DOHH2 (cell line): ENCODE data around the gene NDUFA13.

ENCODE experiments used
- H3F3A ChIP-seq: fragments of 200-600 bp; sonication (generic), shearing (Covaris generic); 2 replicates; pipeline ENCODE4 v1.6.0; 2016; ENCODE audit warnings: antibody characterized with exemption, mild to moderate bottlenecking; ENCODE audit not compliant: control insufficient read depth, insufficient read depth
- H3K27ac ChIP-seq: fragments of 200-600 bp; sonication (generic); 2 replicates; pipeline ENCODE4 v1.5.1; 2014; ENCODE audit warnings: low read depth, mild to moderate bottlenecking, low read length, moderate library complexity
- H3K27me3 ChIP-seq: fragments of 200-600 bp; sonication (generic); 2 replicates; pipeline ENCODE4 v1.6.1; 2014; ENCODE audit warnings: mild to moderate bottlenecking, low read length, mixed read lengths; ENCODE audit not compliant: control insufficient read depth
- H3K36me3 ChIP-seq: fragments of 200-600 bp; sonication (generic); 2 replicates; pipeline ENCODE4 v1.6.1; 2014; ENCODE audit warnings: mild to moderate bottlenecking, low read length, moderate library complexity, mixed read lengths; ENCODE audit not compliant: control insufficient read depth
- H3K4me1 ChIP-seq: fragments of 200-600 bp; sonication (generic); 2 replicates; pipeline ENCODE4 v1.6.1; 2014; ENCODE audit warnings: mild to moderate bottlenecking, low read length, mixed read lengths; ENCODE audit not compliant: control insufficient read depth
- H3K4me2 ChIP-seq: fragments of 200-600 bp; sonication (generic); 2 replicates; pipeline ENCODE4 v1.6.0; 2014; ENCODE audit warnings: mild to moderate bottlenecking, low read length, moderate library complexity
- H3K4me3 ChIP-seq: fragments of 200-600 bp; sonication (generic); 2 replicates; pipeline ENCODE4 v1.5.1; 2014; ENCODE audit warnings: mild to moderate bottlenecking, low read length, mixed read lengths
- H3K79me2 ChIP-seq: fragments of 200-600 bp; sonication (generic); 2 replicates; pipeline ENCODE4 v1.6.1; 2014; ENCODE audit warnings: mild to moderate bottlenecking, low read length, mixed read lengths; ENCODE audit not compliant: control insufficient read depth
- H3K9me2 ChIP-seq: fragments of 200-600 bp; sonication (generic); replicated peaks from 2 replicates; pipeline ENCODE4 v1.6.1; 2014; ENCODE audit warnings: mild to moderate bottlenecking, low read length, mixed read lengths; ENCODE audit not compliant: control insufficient read depth
- H3K9me3 ChIP-seq: fragments of 200-600 bp; sonication (generic); 2 replicates; pipeline ENCODE4 v1.6.1; 2014; ENCODE audit warnings: antibody characterized with exemption, low read length, mixed read lengths; ENCODE audit not compliant: control insufficient read depth, insufficient read depth
- H4K20me1 ChIP-seq: fragments of 200-600 bp; sonication (generic); 2 replicates; pipeline ENCODE4 v1.6.0; 2014; ENCODE audit warnings: low read depth, mild to moderate bottlenecking, antibody characterized with exemption, low read length, moderate library complexity; ENCODE audit not compliant: control insufficient read depth, insufficient read depth
- EZH2phosphoT487 ChIP-seq: fragments of 200-600 bp; sonication (generic); IDR thresholded peaks from 2 replicates; pipeline ENCODE4 v1.6.1; 2017; ENCODE audit warnings: borderline replicate concordance, mild to moderate bottlenecking, antibody characterized with exemption, low read length, moderate library complexity, mixed read lengths
- TF ChIP-seq, protein P1 (sequence below): fragments of 200-600 bp; sonication (generic); IDR thresholded peaks from one replicate; pipeline ENCODE4 v1.5.1; 2014; ENCODE audit warnings: antibody characterized with exemption, mild to moderate bottlenecking, low read depth, low read length; ENCODE audit not compliant: poor library complexity, severe bottlenecking

Gene NDUFA13

DNA sequence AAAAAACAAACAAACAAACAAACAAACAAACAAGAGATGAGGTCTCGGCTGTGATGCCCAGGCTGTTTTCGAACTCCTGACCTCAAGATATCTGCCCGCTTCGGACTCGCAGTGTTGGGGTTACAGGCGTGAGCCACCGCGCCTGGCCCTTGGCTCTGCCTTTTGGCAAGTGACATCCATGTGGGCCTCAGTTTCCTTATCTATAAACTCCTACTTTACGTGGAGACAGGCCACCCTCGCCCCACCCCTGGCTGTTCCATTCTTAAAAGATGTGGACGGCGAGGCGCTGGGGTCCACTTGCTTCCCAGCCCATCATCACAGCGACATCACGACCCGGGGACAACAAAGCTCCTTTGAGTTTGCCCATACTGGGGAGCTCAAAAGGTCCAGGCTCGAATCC lies 2.3 kb upstream of the NDUFA13 start:
- H3K9me2 ChIP-seq = no peaks in the 10 kb centered on the region
- peaks cover 18% of the 10 kb centered on the region for H3K4me1 ChIP-seq
- no peak overlapping the region for H3K27ac ChIP-seq
- H3K36me3 ChIP-seq = peaks cover 10% of the 10 kb centered on the region
- H3K9me3 ChIP-seq = no peaks in the 10 kb centered on the region
- H4K20me1 ChIP-seq = no peaks in the 10 kb centered on the region
- peaks cover 7% of the 10 kb centered on the region for H3F3A ChIP-seq
- peaks cover 34% of the 10 kb centered on the region for H3K79me2 ChIP-seq
- no peaks in the 10 kb centered on the region for H3K27me3 ChIP-seq
- no peak overlapping the region for H3K4me3 ChIP-seq
- TF ChIP-seq, protein P1, sequence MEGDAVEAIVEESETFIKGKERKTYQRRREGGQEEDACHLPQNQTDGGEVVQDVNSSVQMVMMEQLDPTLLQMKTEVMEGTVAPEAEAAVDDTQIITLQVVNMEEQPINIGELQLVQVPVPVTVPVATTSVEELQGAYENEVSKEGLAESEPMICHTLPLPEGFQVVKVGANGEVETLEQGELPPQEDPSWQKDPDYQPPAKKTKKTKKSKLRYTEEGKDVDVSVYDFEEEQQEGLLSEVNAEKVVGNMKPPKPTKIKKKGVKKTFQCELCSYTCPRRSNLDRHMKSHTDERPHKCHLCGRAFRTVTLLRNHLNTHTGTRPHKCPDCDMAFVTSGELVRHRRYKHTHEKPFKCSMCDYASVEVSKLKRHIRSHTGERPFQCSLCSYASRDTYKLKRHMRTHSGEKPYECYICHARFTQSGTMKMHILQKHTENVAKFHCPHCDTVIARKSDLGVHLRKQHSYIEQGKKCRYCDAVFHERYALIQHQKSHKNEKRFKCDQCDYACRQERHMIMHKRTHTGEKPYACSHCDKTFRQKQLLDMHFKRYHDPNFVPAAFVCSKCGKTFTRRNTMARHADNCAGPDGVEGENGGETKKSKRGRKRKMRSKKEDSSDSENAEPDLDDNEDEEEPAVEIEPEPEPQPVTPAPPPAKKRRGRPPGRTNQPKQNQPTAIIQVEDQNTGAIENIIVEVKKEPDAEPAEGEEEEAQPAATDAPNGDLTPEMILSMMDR = no peak
- TF ChIP-seq EZH2phosphoT487 = no peak
- H3K4me2 ChIP-seq = no peak overlapping the region

DNA sequence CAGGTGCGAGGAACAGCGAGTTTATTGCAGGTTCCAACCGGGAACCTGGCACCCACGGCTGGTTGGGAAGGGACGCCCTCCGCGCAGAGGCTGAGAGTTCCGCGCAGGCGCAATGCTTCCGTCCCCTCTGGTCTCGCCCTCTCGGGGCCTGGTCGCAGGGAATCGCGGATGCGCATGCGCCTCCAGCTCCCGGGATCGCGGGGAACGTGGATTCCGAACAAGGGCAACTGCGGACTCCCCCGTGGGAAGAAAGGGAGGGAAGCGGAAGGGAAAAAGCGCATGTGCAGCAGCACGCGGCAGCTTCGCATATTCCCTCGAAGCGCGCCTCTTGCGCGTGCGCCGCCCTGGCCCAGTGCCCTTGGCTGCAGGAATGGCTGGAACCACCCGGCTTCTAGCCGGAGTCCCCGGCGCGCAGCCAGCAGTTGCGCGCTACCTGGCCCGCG lies 1.8 kb upstream of the NDUFA13 start:
- Histone ChIP-seq H3K27ac (no peak overlapping the region), H3K9me3 (no peaks in the 10 kb centered on the region), H3K36me3 (peaks cover 13% of the 10 kb centered on the region), H3K4me3 (no peak overlapping the region), H3K9me2 (no peaks in the 10 kb centered on the region), H3K27me3 (no peaks in the 10 kb centered on the region), H3K4me2 (no peak overlapping the region), H3F3A (peaks cover 5% of the 10 kb centered on the region; the same call in 1 of the 2 replicates), H4K20me1 (no peaks in the 10 kb centered on the region), H3K79me2 (peaks cover 40% of the 10 kb centered on the region), H3K4me1 (peaks cover 21% of the 10 kb centered on the region)
- TF ChIP-seq EZH2phosphoT487 = no peak
- TF ChIP-seq, protein P1 = no peak

DNA sequence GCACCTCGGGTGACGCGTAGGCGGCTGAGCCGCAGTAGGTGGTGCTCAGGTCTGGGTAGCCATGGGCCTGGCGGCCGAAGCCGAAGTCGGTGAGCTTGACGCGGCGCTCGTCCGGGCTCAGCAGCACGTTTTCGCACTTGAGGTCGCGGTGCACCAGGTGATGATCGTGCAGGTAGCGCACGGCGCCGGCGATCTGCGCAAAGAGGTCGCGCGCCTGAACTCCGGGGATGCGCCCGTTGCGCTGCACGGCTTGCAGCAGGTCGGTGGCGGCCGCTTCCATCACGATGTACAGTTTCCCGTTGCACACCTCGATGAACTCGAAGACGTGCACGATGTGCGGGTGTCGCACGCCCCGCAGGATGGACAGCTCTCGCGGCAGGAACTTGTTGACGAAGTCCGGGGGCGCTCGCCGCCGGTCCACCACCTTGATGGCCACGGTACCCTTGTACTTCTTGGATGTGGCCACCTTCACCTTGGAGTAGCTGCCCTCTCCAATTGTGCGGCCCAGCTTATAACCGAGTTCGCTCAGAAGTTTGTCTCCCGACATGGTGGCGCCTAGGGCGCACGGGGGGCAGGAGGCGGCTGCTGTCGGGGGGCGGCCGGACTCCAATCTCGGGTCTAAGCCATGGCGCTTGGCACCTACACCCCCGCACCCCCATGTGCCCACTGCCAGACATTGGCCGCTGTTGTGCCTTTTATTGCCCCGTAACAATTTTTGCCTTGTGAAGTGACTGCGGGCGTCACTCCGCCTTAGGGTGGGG lies 964 bp upstream of the NDUFA13 start, which contains the start of gene TSSK6:
Gene TSSK6 (minus strand): TSS at position 668 of the 761 bp plus-strand sequence. CDS start 121 bp downstream, at position 547.
- H3K4me3 ChIP-seq = peak within 1 kb of the TSS; percentile 90
- H3K9me3 ChIP-seq = no peaks in the 10 kb centered on the region
- H3K79me2 ChIP-seq = peaks cover 48% of the 10 kb centered on the region
- H4K20me1 ChIP-seq = no peaks in the 10 kb centered on the region
- H3K4me1 ChIP-seq = peaks cover 25% of the 10 kb centered on the region
- H3K9me2 ChIP-seq = no peaks in the 10 kb centered on the region
- H3K4me2 ChIP-seq = peak within 1 kb of the TSS; percentile 91
- no peaks in the 10 kb centered on the region for H3K27me3 ChIP-seq
- peak within 1 kb of the TSS; percentile 36 for H3K27ac ChIP-seq
- TF ChIP-seq, protein P1 = no peak
- no peak for TF ChIP-seq EZH2phosphoT487
- peaks cover 5% of the 10 kb centered on the region; the same call in 1 of the 2 replicates for H3F3A ChIP-seq
- peaks cover 19% of the 10 kb centered on the region for H3K36me3 ChIP-seq
